ENCODE data around the gene VIPR1.

The VIPR1 gene

GRCh38 chr3:42513121-42513520 lies 10.7 kb downstream of the VIPR1 start:
- no peak for DNase-seq

GRCh38 chr3:42513521-42513920 lies 11.1 kb downstream of the VIPR1 start:
- no peak for DNase-seq

GRCh38 chr3:42514876-42515275 lies 12.4 kb downstream of the VIPR1 start:
- DNase-seq, result no peak

GRCh38 chr3:42515391-42515916 lies 13.0 kb downstream of the VIPR1 start:
- DNase-seq, result no peak

GRCh38 chr3:42515976-42516375 lies 13.5 kb downstream of the VIPR1 start:
- no peak for DNase-seq

- no peak for DNase-seq
These were observed 14.0 kb downstream of the VIPR1 start for GRCh38 chr3:42516443-42516842.

GRCh38 chr3:42517117-42517516 lies 14.7 kb downstream of the VIPR1 start:
- DNase-seq, result no peak

GRCh38 chr3:42518800-42519567 lies 16.5 kb downstream of the VIPR1 start:
- no peak for DNase-seq

GRCh38 chr3:42519568-42519962 lies 17.1 kb downstream of the VIPR1 start:
- DNase-seq, result no peak

- DNase-seq, result no peak
These were observed 17.9 kb downstream of the VIPR1 start for GRCh38 chr3:42520336-42520735.

- DNase-seq, result no peak
These were observed 18.5 kb downstream of the VIPR1 start for GRCh38 chr3:42520906-42521305.

GRCh38 chr3:42524751-42525150 lies 22.3 kb downstream of the VIPR1 start:
- no peak for DNase-seq

- DNase-seq, result no peak
These were observed 22.8 kb downstream of the VIPR1 start for GRCh38 chr3:42525212-42525611.

GRCh38 chr3:42525736-42526345 lies 23.4 kb downstream of the VIPR1 start:
- no peak for DNase-seq

- no peak for DNase-seq
These were observed 24.3 kb downstream of the VIPR1 start for GRCh38 chr3:42526616-42527367.

- no peak for DNase-seq
These were observed 25.0 kb downstream of the VIPR1 start for GRCh38 chr3:42527368-42527917.

GRCh38 chr3:42529468-42529867 lies 27.0 kb downstream of the VIPR1 start:
- DNase-seq, result no peak

GRCh38 chr3:42530073-42530472 lies 27.6 kb downstream of the VIPR1 start:
- DNase-seq, result no peak

- DNase-seq, result no peak
These were observed 29.0 kb downstream of the VIPR1 start for GRCh38 chr3:42531470-42531869.

GRCh38 chr3:42532229-42532628 lies 29.8 kb downstream of the VIPR1 start:
- no peak for DNase-seq

GRCh38 chr3:42533161-42533897 lies 30.9 kb downstream of the VIPR1 start:
- no peak for DNase-seq

- DNase-seq, result no peak
These were observed 33.7 kb downstream of the VIPR1 start for GRCh38 chr3:42535981-42536784.

Data from NCI-H1436 (cell line).